IMR-90 (cell line): ENCODE data around the gene RMND5A.

Experiments used
- BHLHE40 ChIP-seq: fragments of 150-350 bp; IDR thresholded peaks from 2 replicates; pipeline ENCODE4 v1.6.1; 2016; ENCODE audit warnings: mild to moderate bottlenecking, low read depth, low read length
- CEBPB ChIP-seq: IDR thresholded peaks from 2 replicates; pipeline ENCODE4 v1.6.1; 2012; ENCODE audit warnings: low read depth, low read length, improper control_type of control experiment
- CTCF ChIP-seq: conservative IDR thresholded peaks from 2 replicates; pipeline ENCODE4 v1.5.1; 2012; ENCODE audit warnings: mild to moderate bottlenecking, low read depth, low read length, improper control_type of control experiment
- ELK1 ChIP-seq: fragments of 150-350 bp; IDR thresholded peaks from 2 replicates; pipeline ENCODE4 v1.6.1; 2016; ENCODE audit warnings: low read depth, mild to moderate bottlenecking, low read length, moderate library complexity, borderline replicate concordance
- FOS ChIP-seq: fragments of 150-350 bp; IDR thresholded peaks from 2 replicates; pipeline ENCODE4 v1.6.1; 2016; ENCODE audit warnings: low read depth, low read length
- MAFK ChIP-seq: IDR thresholded peaks from 2 replicates; pipeline ENCODE4 v1.6.1; 2012; ENCODE audit warnings: low read depth, low read length, improper control_type of control experiment
- MAZ ChIP-seq: IDR thresholded peaks from 2 replicates; pipeline ENCODE4 v1.6.1; 2012; ENCODE audit warnings: low read depth, mild to moderate bottlenecking, low read length, improper control_type of control experiment, moderate library complexity, borderline replicate concordance
- POLR2A ChIP-seq: IDR thresholded peaks from 2 replicates; pipeline ENCODE4 v1.6.1; 2012; ENCODE audit warnings: mild to moderate bottlenecking, low read depth, low read length
- RAD21 ChIP-seq: IDR thresholded peaks from 2 replicates; pipeline ENCODE4 v1.6.1; 2012; ENCODE audit warnings: low read length, improper control_type of control experiment
- RFX5 ChIP-seq: IDR thresholded peaks from 2 replicates; pipeline ENCODE4 v1.8.0; 2012; ENCODE audit warnings: low read depth, mild to moderate bottlenecking, low read length, moderate library complexity
- USF2 ChIP-seq: fragments of 150-350 bp; IDR thresholded peaks from 2 replicates; pipeline ENCODE4 v1.6.1; 2017; ENCODE audit warnings: mild to moderate bottlenecking, antibody characterized with exemption, low read length, low read depth

- TF ChIP-seq CTCF (no peak), RFX5 (no peak), POLR2A (no peak), MAZ (no peak), CEBPB (no peak), FOS (no peak), MAFK (no peak), BHLHE40 (no peak), ELK1 (no peak), RAD21 (no peak), USF2 (no peak)
Observed at GRCh38 chr2:86706935-86707334, 13.2 kb upstream of the RMND5A start.
